Smooth muscle cell (in vitro differentiated cells): ENCODE results near the gene CTAG2. TPM values are rescaled to one million over a fixed set of nuclear protein-coding genes. Genes with fewer than 3 reads are reported as not detected.
"Not testable (repeated sequence)": the region's sequence is repeated elsewhere in the genome, so short reads cannot be mapped to it uniquely, and the experiment has no call there.

Experiments used
- DNase-seq: peaks from one replicate; lab custom pipeline; 2025; ENCODE audit not compliant: unreplicated experiment; lab: John Stamatoyannopoulos, UW
- H2AFZ ChIP-seq: fragments of 200-600 bp; sonication (generic); 2 replicates; pipeline ENCODE4 v1.6.0; 2016; ENCODE audit warnings: antibody characterized with exemption, low read depth, mild to moderate bottlenecking
- H3F3A ChIP-seq: fragments of 200-600 bp; sonication (generic); 2 replicates; pipeline ENCODE4 v1.6.0; 2017; ENCODE audit warnings: antibody characterized with exemption, low read depth
- H3K27ac ChIP-seq: fragments of 200-600 bp; sonication (generic); 2 replicates; pipeline ENCODE4 v1.5.1; 2016; ENCODE audit warnings: low read depth, mild to moderate bottlenecking
- H3K27me3 ChIP-seq: fragments of 200-600 bp; sonication (generic); 2 replicates; pipeline ENCODE4 v1.6.1; 2016; ENCODE audit warnings: low read depth, mild to moderate bottlenecking
- H3K36me3 ChIP-seq: fragments of 200-600 bp; sonication (generic); 2 replicates; pipeline ENCODE4 v1.5.1; 2016; ENCODE audit warnings: low read depth
- H3K4me1 ChIP-seq: fragments of 200-600 bp; sonication (generic); 2 replicates; pipeline ENCODE4 v1.5.1; 2016; ENCODE audit warnings: low read depth
- H3K4me2 ChIP-seq: fragments of 200-600 bp; sonication (generic); 2 replicates; pipeline ENCODE4 v1.6.0; 2016; ENCODE audit warnings: mild to moderate bottlenecking
- H3K4me3 ChIP-seq: fragments of 200-600 bp; sonication (generic); 2 replicates; pipeline ENCODE4 v1.5.1; 2016; ENCODE audit warnings: mild to moderate bottlenecking
- H3K79me2 ChIP-seq: fragments of 200-600 bp; sonication (generic); 2 replicates; pipeline ENCODE4 v1.6.0; 2016; ENCODE audit warnings: low read depth, mild to moderate bottlenecking
- H3K9ac ChIP-seq: fragments of 200-600 bp; sonication (generic); 2 replicates; pipeline ENCODE4 v1.6.0; 2016; ENCODE audit warnings: low read depth
- H3K9me3 ChIP-seq: fragments of 200-600 bp; sonication (generic); replicated peaks from 2 replicates; pipeline ENCODE4 v1.5.1; 2016; ENCODE audit warnings: low read depth
- H4K20me1 ChIP-seq: fragments of 200-600 bp; sonication (generic); 2 replicates; pipeline ENCODE4 v1.6.0; 2016; ENCODE audit warnings: low read depth
- WGBS: methylation state at CpG from one replicate; pipeline ENCODE4 v1.1.7; 2016; ENCODE audit warnings: low lambda C conversion rate; 5-methylcytosine and 5-hydroxymethylcytosine counted together
- polyA plus RNA-seq: library from polyadenylated mRNA; unstranded; fragments of >200 nt; fragmentation: Nextera tagmentation; extraction: Ambion mirVana; gene quantifications from 2 replicates; pipeline ENCODE4 v1.2.1, GENCODE V29; 2016
- total RNA-seq: library from RNA; depleted of rRNA; stranded (reverse); fragments of >200 nt; gene quantifications from 2 replicates; pipeline ENCODE4 v1.2.3, GENCODE V29; 2014
- TF ChIP-seq, protein P1 (sequence below): fragments of 200-600 bp; sonication (generic); IDR thresholded peaks from 2 replicates; pipeline ENCODE4 v1.5.1; 2017; ENCODE audit warnings: borderline replicate concordance, mild to moderate bottlenecking, antibody characterized with exemption; ENCODE audit not compliant: insufficient read depth, poor library complexity, severe bottlenecking

Gene CTAG2
- total and polyA plus RNA-seq, 2 experiments from 2014 or later = not detected

DNA sequence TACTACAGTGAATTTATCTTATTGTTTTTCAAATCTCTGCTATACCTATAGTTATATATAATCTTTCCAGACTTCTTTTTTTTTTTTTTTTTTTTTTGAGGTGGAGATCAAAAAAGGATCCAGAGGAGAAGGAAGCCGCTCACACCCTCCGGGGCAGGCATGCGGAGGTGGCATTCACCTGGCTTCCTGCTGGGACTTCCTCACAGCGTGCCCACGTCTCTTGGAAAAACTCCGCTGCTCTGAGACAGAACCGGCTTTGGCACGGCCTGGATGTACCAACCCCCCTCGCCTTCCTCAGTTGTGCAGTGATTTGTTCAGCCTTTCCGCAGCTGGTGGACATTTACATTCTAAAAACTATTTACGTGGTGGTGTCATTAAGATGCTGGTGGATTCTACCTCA, 45.4 kb downstream of the CTAG2 start:
- not testable (repeated sequence) for H3F3A ChIP-seq, H3K27ac ChIP-seq, H3K36me3 ChIP-seq, H3K4me3 ChIP-seq, H2AFZ ChIP-seq, H3K4me1 ChIP-seq, H3K9ac ChIP-seq, H3K27me3 ChIP-seq, H3K4me2 ChIP-seq, DNase-seq, H3K79me2 ChIP-seq, H3K9me3 ChIP-seq, H4K20me1 ChIP-seq
- WGBS = 84% methylated on average over 11 of the region's 11 CpGs

- TF ChIP-seq, protein P1, sequence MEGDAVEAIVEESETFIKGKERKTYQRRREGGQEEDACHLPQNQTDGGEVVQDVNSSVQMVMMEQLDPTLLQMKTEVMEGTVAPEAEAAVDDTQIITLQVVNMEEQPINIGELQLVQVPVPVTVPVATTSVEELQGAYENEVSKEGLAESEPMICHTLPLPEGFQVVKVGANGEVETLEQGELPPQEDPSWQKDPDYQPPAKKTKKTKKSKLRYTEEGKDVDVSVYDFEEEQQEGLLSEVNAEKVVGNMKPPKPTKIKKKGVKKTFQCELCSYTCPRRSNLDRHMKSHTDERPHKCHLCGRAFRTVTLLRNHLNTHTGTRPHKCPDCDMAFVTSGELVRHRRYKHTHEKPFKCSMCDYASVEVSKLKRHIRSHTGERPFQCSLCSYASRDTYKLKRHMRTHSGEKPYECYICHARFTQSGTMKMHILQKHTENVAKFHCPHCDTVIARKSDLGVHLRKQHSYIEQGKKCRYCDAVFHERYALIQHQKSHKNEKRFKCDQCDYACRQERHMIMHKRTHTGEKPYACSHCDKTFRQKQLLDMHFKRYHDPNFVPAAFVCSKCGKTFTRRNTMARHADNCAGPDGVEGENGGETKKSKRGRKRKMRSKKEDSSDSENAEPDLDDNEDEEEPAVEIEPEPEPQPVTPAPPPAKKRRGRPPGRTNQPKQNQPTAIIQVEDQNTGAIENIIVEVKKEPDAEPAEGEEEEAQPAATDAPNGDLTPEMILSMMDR = no peak
- Histone ChIP-seq H3K4me3 (no peak overlapping the region), H3K9me3 (no peaks in the 10 kb centered on the region), H3F3A (no peaks in the 10 kb centered on the region), H3K79me2 (no peaks in the 10 kb centered on the region), H3K36me3 (no peaks in the 10 kb centered on the region), H4K20me1 (no peaks in the 10 kb centered on the region), H3K4me1 (no peaks in the 10 kb centered on the region), H3K27me3 (no peaks in the 10 kb centered on the region), H3K4me2 (no peak overlapping the region), H3K9ac (no peak overlapping the region), H3K27ac (no peak overlapping the region), H2AFZ (no peak overlapping the region)
- DNase-seq = no peak
- WGBS = 83% methylated on average over 6 of the region's 6 CpGs
Observed at GRCh38 chrX:154607370-154607769, 46.0 kb downstream of the CTAG2 start.

GRCh38 chrX:154605566-154605965, 47.8 kb downstream of the CTAG2 start:
- H3K4me1 ChIP-seq = no peaks in the 10 kb centered on the region
- H3F3A ChIP-seq = no peaks in the 10 kb centered on the region
- 85% methylated on average over 6 of the region's 6 CpGs for WGBS
- no peaks in the 10 kb centered on the region for H3K79me2 ChIP-seq
- no peaks in the 10 kb centered on the region for H3K36me3 ChIP-seq
- no peak overlapping the region for H3K9ac ChIP-seq
- H2AFZ ChIP-seq = no peak overlapping the region
- H3K27me3 ChIP-seq = no peaks in the 10 kb centered on the region
- H3K27ac ChIP-seq = no peak overlapping the region
- no peaks in the 10 kb centered on the region for H3K9me3 ChIP-seq
- no peak overlapping the region for H3K4me3 ChIP-seq
- TF ChIP-seq, protein P1 = no peak
- DNase-seq = no peak
- no peak overlapping the region for H3K4me2 ChIP-seq
- no peaks in the 10 kb centered on the region for H4K20me1 ChIP-seq

GRCh38 chrX:154603438-154604430, 49.6 kb downstream of the CTAG2 start:
- Histone ChIP-seq H3K27ac (no peak overlapping the region), H3K4me1 (no peaks in the 10 kb centered on the region)
- no peak for DNase-seq

More at GRCh38 chrX:154603438-154604430, 49.6 kb downstream of the CTAG2 start:
- 80% methylated on average over 13 of the region's 13 CpGs for WGBS
- no peak overlapping the region for H3K4me3 ChIP-seq
- H2AFZ ChIP-seq = no peak overlapping the region
- no peak overlapping the region for H3K9ac ChIP-seq
- no peaks in the 10 kb centered on the region for H3K79me2 ChIP-seq
- H4K20me1 ChIP-seq = no peaks in the 10 kb centered on the region
- H3K36me3 ChIP-seq = no peaks in the 10 kb centered on the region
- no peaks in the 10 kb centered on the region for H3K9me3 ChIP-seq
- TF ChIP-seq, protein P1 = no peak
- H3K27me3 ChIP-seq = no peaks in the 10 kb centered on the region
- H3K4me2 ChIP-seq = no peak overlapping the region
- no peaks in the 10 kb centered on the region for H3F3A ChIP-seq
